BE2C (cell line): ENCODE data around the gene LRCH2. TPM values are rescaled to one million over a fixed set of nuclear protein-coding genes. Genes with fewer than 3 reads are reported as not detected.
A peak's percentile ranks its signal among the peaks of the same experiment; 100 is the strongest.

ENCODE experiments used
- DNase-seq: peaks from one replicate; pipeline ENCODE4 v3.0.0-alpha.2; 2020
- H3K27me3 ChIP-seq: fragments of 250-450 bp; sonication (Bioruptor Pico); 2 replicates; pipeline ENCODE4 v1.5.1; 2020; ENCODE audit warnings: mild to moderate bottlenecking
- H3K36me3 ChIP-seq: fragments of 250-450 bp; sonication (Bioruptor Pico); 2 replicates; pipeline ENCODE4 v1.5.1; 2020; ENCODE audit warnings: mild to moderate bottlenecking
- H3K4me1 ChIP-seq: fragments of 250-450 bp; sonication (Bioruptor Pico); 2 replicates; pipeline ENCODE4 v1.5.1; 2020
- H3K4me3 ChIP-seq: 2 replicates; pipeline ENCODE4 v1.5.1; 2011; ENCODE audit warnings: low read depth, low read length
- H3K9me3 ChIP-seq: fragments of 250-450 bp; sonication (Bioruptor Pico); 2 replicates; pipeline ENCODE4 v1.5.1; 2020
- CTCF ChIP-seq: IDR thresholded peaks from 2 replicates; pipeline ENCODE4 v1.5.1; 2012; ENCODE audit warnings: mild to moderate bottlenecking, low read depth, low read length
- polyA plus RNA-seq: library from polyadenylated mRNA; unstranded; fragments of >200 nt; gene quantifications from one replicate; pipeline ENCODE4 v1.2.1, GENCODE V29; 2012; ENCODE audit warnings: low read depth, missing spikeins; ENCODE audit not compliant: insufficient read length, insufficient read depth

Gene LRCH2
- 8.8 TPM for polyA plus RNA-seq

GRCh38 chrX:115233497-115234455 lies at the start of gene LRCH2:
Gene LRCH2 (minus strand): TSS chrX:115234096. CDS start chrX:115234041, 55 bp downstream.
- Histone ChIP-seq H3K27me3 (no peaks in the 10 kb centered on the region), H3K4me1 (0 out of 2 replicates have a peak, but pooled peaks cover 5% of the 10 kb centered on the region), H3K9me3 (no peaks in the 10 kb centered on the region), H3K4me3 (peak within 1 kb of the TSS; percentile 79), H3K36me3 (no peaks in the 10 kb centered on the region)
- no peak for TF ChIP-seq CTCF
- peak; percentile 65 for DNase-seq

- TF ChIP-seq CTCF, result no peak
- Histone ChIP-seq H3K27me3 (no peaks in the 10 kb centered on the region), H3K9me3 (no peaks in the 10 kb centered on the region), H3K36me3 (no peaks in the 10 kb centered on the region), H3K4me1 (no peaks in the 10 kb centered on the region), H3K4me3 (no peak overlapping the region)
- DNase-seq, result no peak
Observed at GRCh38 chrX:115269051-115269683, 35.3 kb upstream of the LRCH2 start.

- no peak overlapping the region for H3K4me3 ChIP-seq
- DNase-seq, result peak; percentile 7
Observed at GRCh38 chrX:115268421-115268820, 34.5 kb upstream of the LRCH2 start.

GRCh38 chrX:115266300-115266699 lies 32.4 kb upstream of the LRCH2 start:
- H3K27me3 ChIP-seq, result no peaks in the 10 kb centered on the region
- no peak overlapping the region for H3K4me3 ChIP-seq
- H3K36me3 ChIP-seq, result no peaks in the 10 kb centered on the region
- H3K9me3 ChIP-seq, result no peaks in the 10 kb centered on the region
- no peak for DNase-seq
- no peak for TF ChIP-seq CTCF
- no peaks in the 10 kb centered on the region for H3K4me1 ChIP-seq

More at GRCh38 chrX:115268421-115268820, 34.5 kb upstream of the LRCH2 start:
- no peaks in the 10 kb centered on the region for H3K27me3 ChIP-seq
- H3K9me3 ChIP-seq, result no peaks in the 10 kb centered on the region
- peak; percentile 58 for TF ChIP-seq CTCF
- H3K36me3 ChIP-seq, result no peaks in the 10 kb centered on the region
- no peaks in the 10 kb centered on the region for H3K4me1 ChIP-seq

- DNase-seq, result no peak
Observed at GRCh38 chrX:115264009-115264408, 30.1 kb upstream of the LRCH2 start.

More at GRCh38 chrX:115264009-115264408, 30.1 kb upstream of the LRCH2 start:
- Histone ChIP-seq H3K9me3 (no peaks in the 10 kb centered on the region), H3K27me3 (no peaks in the 10 kb centered on the region), H3K4me1 (no peaks in the 10 kb centered on the region), H3K4me3 (no peak overlapping the region), H3K36me3 (no peaks in the 10 kb centered on the region)
- no peak for TF ChIP-seq CTCF
